CD4-positive, CD25-positive, alpha-beta regulatory T cell (primary cell): Measurements from ENCODE around the gene NUP58. TPM values are rescaled to one million over a fixed set of nuclear protein-coding genes. Genes with fewer than 3 reads are reported as not detected.

Experiments
- ATAC-seq, 2 donors: fragments of 150-1000 bp; cut with Tn5 transposase; one replicate each; pipeline ENCODE4 v1.10.0; 2021; ENCODE audit warnings: low read depth in 2 of 2, moderate number of reproducible peaks in 2 of 2, moderate library complexity in 1 of 2
- DNase-seq, 3 donors: peaks; one replicate each; pipeline versions ENCODE4 v3.0.0 to v3.0.0-alpha.2; 2012 to 2022; ENCODE audit warnings: mixed read lengths in 1 of 3
- H3K27ac ChIP-seq: one replicate; pipeline ENCODE4 v1.7.0; 2013; ENCODE audit warnings: mild to moderate bottlenecking, low read length; ENCODE audit not compliant: insufficient read depth, poor library complexity, severe bottlenecking
- H3K27me3 ChIP-seq: one replicate; pipeline ENCODE4 v1.7.0; 2013; ENCODE audit warnings: low read length; ENCODE audit not compliant: control insufficient read depth, insufficient read depth
- H3K36me3 ChIP-seq: one replicate; pipeline ENCODE4 v1.7.0; 2013; ENCODE audit warnings: mild to moderate bottlenecking, low read length, moderate library complexity; ENCODE audit not compliant: control insufficient read depth, insufficient read depth
- H3K4me1 ChIP-seq: 2 replicates; pipeline ENCODE4 v1.7.0; 2013; ENCODE audit warnings: mild to moderate bottlenecking, low read length; ENCODE audit not compliant: insufficient read depth, control insufficient read depth, poor library complexity, severe bottlenecking
- H3K4me3 ChIP-seq: one replicate; pipeline ENCODE4 v1.7.0; 2013; ENCODE audit warnings: low read depth, mild to moderate bottlenecking, low read length, moderate library complexity
- H3K9me3 ChIP-seq, 2 experiments: 1 replicate in 1 of 2; 2 replicates in 1 of 2; pipeline ENCODE4 v1.7.0; 2013; ENCODE audit warnings: low read length in 2 of 2, mild to moderate bottlenecking in 1 of 2, moderate library complexity in 1 of 2; ENCODE audit not compliant: control insufficient read depth in 2 of 2
- H3K27ac Mint-ChIP-seq, 3 donors: one replicate each; pipeline ENCODE4 v1.8.0; 2020 to 2022; ENCODE audit warnings: mild to moderate bottlenecking in 3 of 3, mixed read lengths in 3 of 3, moderate library complexity in 2 of 3
- H3K27me3 Mint-ChIP-seq: one replicate; pipeline ENCODE4 v1.8.0; 2022; ENCODE audit warnings: mild to moderate bottlenecking, mixed read lengths
- H3K36me3 Mint-ChIP-seq: one replicate; pipeline ENCODE4 v1.8.0; 2020; ENCODE audit warnings: mixed read lengths
- H3K4me1 Mint-ChIP-seq, 4 donors: one replicate each; pipeline ENCODE4 v1.8.0; 2020 to 2022; ENCODE audit warnings: mixed read lengths in 4 of 4, mild to moderate bottlenecking in 1 of 4
- H3K4me3 Mint-ChIP-seq, 4 donors: one replicate each; pipeline ENCODE4 v1.8.0; 2020 to 2022; ENCODE audit warnings: mild to moderate bottlenecking in 4 of 4, mixed read lengths in 4 of 4, moderate library complexity in 3 of 4
- H3K9me3 Mint-ChIP-seq, 7 donors: one replicate each; pipeline ENCODE4 v1.8.0; 2020 to 2022; ENCODE audit warnings: mixed read lengths in 7 of 7, mild to moderate bottlenecking in 3 of 7, moderate library complexity in 2 of 7
- polyA plus RNA-seq, 4 donors: library from polyadenylated mRNA; unstranded; fragments of 300-500 nt; fragmentation: Illumina TruSeq; gene quantifications; one replicate each; pipeline ENCODE4 v1.2.3, GENCODE V29; 2021
- total RNA-seq: library from RNA; stranded (reverse); gene quantifications from one replicate; pipeline ENCODE4 v1.2.3, GENCODE V29; 2022

NUP58 gene
- total and polyA plus RNA-seq, 5 donors from 2014 or later = 17.9 to 77.3 (median 18.8) TPM

- H3K27me3 Mint-ChIP-seq = peaks cover 30% of the 10 kb centered on the region
- ATAC-seq (no peak), DNase-seq (no peak)
- Histone ChIP-seq H3K9me3 (no peaks in the 10 kb centered on the region), H3K36me3 (no peaks in the 10 kb centered on the region), H3K27me3 (peaks cover 18% of the 10 kb centered on the region), H3K27ac (no peak overlapping the region), H3K4me1 (no peaks in the 10 kb centered on the region), H3K4me3 (no peak overlapping the region)
- H3K9me3 Mint-ChIP-seq = peaks cover 0 to 2% (median 0%) of the 10 kb centered on the region in 7 donors
- no peak overlapping the region for H3K27ac Mint-ChIP-seq
- peaks cover 0 to 6% (median 2%) of the 10 kb centered on the region in 4 donors for H3K4me1 Mint-ChIP-seq
- H3K36me3 Mint-ChIP-seq = no peaks in the 10 kb centered on the region
- H3K4me3 Mint-ChIP-seq = no peak overlapping the region
Observed at GRCh38 chr13:25380082-25380481, 78.7 kb downstream of the NUP58 start.

- Mint-ChIP-seq H3K27ac (no peak overlapping the region), H3K4me3 (no peak overlapping the region), H3K36me3 (no peaks in the 10 kb centered on the region), H3K4me1 (peaks cover 0 to 3% (median under 1%) of the 10 kb centered on the region in 4 donors), H3K9me3 (peaks cover 0 to 2% (median 0%) of the 10 kb centered on the region in 7 donors), H3K27me3 (peaks cover 23% of the 10 kb centered on the region)
- Histone ChIP-seq H3K27ac (no peak overlapping the region), H3K4me3 (no peak overlapping the region), H3K4me1 (no peaks in the 10 kb centered on the region), H3K27me3 (peaks cover 16% of the 10 kb centered on the region), H3K9me3 (no peaks in the 10 kb centered on the region), H3K36me3 (no peaks in the 10 kb centered on the region)
- ATAC-seq (no peak), DNase-seq (no peak)
Observed at GRCh38 chr13:25380741-25381324, 79.4 kb downstream of the NUP58 start.

GRCh38 chr13:25384758-25385410 lies 83.5 kb downstream of the NUP58 start:
- no peaks in the 10 kb centered on the region for H3K9me3 ChIP-seq
- peaks cover 9% of the 10 kb centered on the region for H3K27me3 ChIP-seq
- Mint-ChIP-seq H3K36me3 (no peaks in the 10 kb centered on the region), H3K27ac (no peak overlapping the region), H3K27me3 (peaks cover 10% of the 10 kb centered on the region), H3K9me3 (peaks cover 0 to 3% (median 1%) of the 10 kb centered on the region in 7 donors), H3K4me3 (no peak overlapping the region), H3K4me1 (no peaks in the 10 kb centered on the region)
- no peaks in the 10 kb centered on the region for H3K36me3 ChIP-seq
- H3K4me3 ChIP-seq = no peak overlapping the region
- no peak for DNase-seq
- no peak for ATAC-seq
- H3K27ac ChIP-seq = no peak overlapping the region
- no peaks in the 10 kb centered on the region for H3K4me1 ChIP-seq

DNA sequence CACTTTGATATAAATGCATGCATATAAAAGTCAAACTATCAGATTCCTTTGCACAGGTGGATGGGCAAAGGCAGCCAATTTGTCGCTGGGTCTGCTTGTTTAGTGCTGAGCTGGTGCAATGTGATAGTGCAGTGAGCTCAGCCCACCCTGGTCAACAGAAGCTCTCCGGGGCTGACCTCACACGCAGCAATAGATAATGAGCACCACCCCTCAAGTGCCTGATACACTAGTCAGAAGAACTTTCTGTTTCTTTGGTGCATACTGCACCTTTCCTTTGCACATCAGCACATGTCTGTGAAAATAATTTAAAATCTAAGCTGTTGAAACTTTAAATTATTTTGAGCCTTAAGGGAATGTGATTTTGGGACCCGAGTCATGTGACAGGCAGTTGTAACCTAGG lies 90.5 kb downstream of the NUP58 start:
- peaks cover 27% of the 10 kb centered on the region for H3K27me3 Mint-ChIP-seq
- H3K4me3 ChIP-seq = no peak overlapping the region
- H3K36me3 Mint-ChIP-seq = no peaks in the 10 kb centered on the region
- H3K4me1 ChIP-seq = no peaks in the 10 kb centered on the region
- H3K9me3 Mint-ChIP-seq = peaks cover 0 to 5% (median 2%) of the 10 kb centered on the region in 7 donors
- H3K27ac Mint-ChIP-seq = no peak overlapping the region
- H3K9me3 ChIP-seq = no peaks in the 10 kb centered on the region
- H3K27me3 ChIP-seq = peaks cover 2% of the 10 kb centered on the region
- no peak overlapping the region for H3K4me3 Mint-ChIP-seq
- DNase-seq = no peak
- no peak for ATAC-seq
- no peaks in the 10 kb centered on the region for H3K36me3 ChIP-seq
- no peak overlapping the region for H3K27ac ChIP-seq
- H3K4me1 Mint-ChIP-seq = no peaks in the 10 kb centered on the region

Other genes with a start within 250 kb of the NUP58 start
- gene PABPC3, start 205.5 kb upstream of the NUP58 start, total RNA-seq = 0.22 TPM
- gene PABPC3, start 205.5 kb upstream of the NUP58 start, polyA plus RNA-seq = under 1 TPM; 0.08 to 0.18 (median 0.12) TPM
- gene AMER2, start 129.3 kb upstream of the NUP58 start, total RNA-seq = not detected
- gene AMER2, start 129.3 kb upstream of the NUP58 start, polyA plus RNA-seq = not detected
- gene MTMR6, start 14.1 kb upstream of the NUP58 start, total RNA-seq = 35.0 TPM
- gene MTMR6, start 14.1 kb upstream of the NUP58 start, polyA plus RNA-seq = 10 to 100 TPM; 16.8 to 22.4 (median 19.7) TPM
- gene ATP8A2, start 70.3 kb downstream of the NUP58 start, total RNA-seq = 0.30 TPM
- gene ATP8A2, start 70.3 kb downstream of the NUP58 start, polyA plus RNA-seq = under 1 TPM; 0.29 to 0.68 (median 0.55) TPM